ENCODE results near the gene CAMK4.

CAMK4 gene

DNA sequence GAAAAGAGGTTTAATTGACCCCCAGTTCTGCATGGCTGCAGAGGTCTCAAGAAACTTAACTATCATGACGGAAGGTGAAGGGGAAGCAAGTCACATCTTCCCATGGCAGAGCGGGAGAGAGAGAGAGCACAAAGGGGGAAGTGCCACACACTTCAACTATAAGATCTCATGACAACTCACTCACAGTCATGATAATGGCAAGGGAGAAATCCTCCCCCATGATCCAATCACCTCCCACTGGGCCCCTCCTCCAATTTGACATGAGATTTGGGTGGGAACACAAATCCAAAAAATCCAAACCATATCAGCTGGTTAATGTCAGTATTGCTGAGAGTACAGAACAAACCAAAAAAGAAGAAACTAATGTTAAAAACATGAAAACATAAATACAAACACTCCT, 168.0 kb downstream of the CAMK4 start:
- Histone ChIP-seq H3K9me3 (ENCODE audit: insufficient read depth, low read depth, low read length) (no peaks in the 10 kb centered on the region), H2AFZ (ENCODE audit: low read length) (no peak overlapping the region), H3K9ac (ENCODE audit: low read depth, low read length, poor library complexity, severe bottlenecking) (no peak overlapping the region), H3K4me3 (ENCODE audit: low read length, poor library complexity, severe bottlenecking) (no peak overlapping the region), H3K27me3 (ENCODE audit: insufficient read depth, low read length, poor library complexity, severe bottlenecking) (no peaks in the 10 kb centered on the region), H3F3A (ENCODE audit: low read depth) (no peaks in the 10 kb centered on the region), H3K36me3 (ENCODE audit: insufficient read depth, low read length) (0 out of 2 replicates have a peak, but pooled peaks cover 4% of the 10 kb centered on the region), H4K20me1 (ENCODE audit: insufficient read depth, low read length, poor library complexity, severe bottlenecking) (no peaks in the 10 kb centered on the region), H3K79me2 (ENCODE audit: insufficient read depth, low read length) (no peaks in the 10 kb centered on the region), H3K4me1 (ENCODE audit: insufficient read depth, low read length, poor library complexity, severe bottlenecking) (peaks cover 8% of the 10 kb centered on the region), H3K4me2 (ENCODE audit: low read depth, low read length, poor library complexity, severe bottlenecking) (no peak overlapping the region), H3K9me2 (replicated peaks; ENCODE audit: low read depth, low read length) (no peaks in the 10 kb centered on the region)
- TF ChIP-seq, protein P1, sequence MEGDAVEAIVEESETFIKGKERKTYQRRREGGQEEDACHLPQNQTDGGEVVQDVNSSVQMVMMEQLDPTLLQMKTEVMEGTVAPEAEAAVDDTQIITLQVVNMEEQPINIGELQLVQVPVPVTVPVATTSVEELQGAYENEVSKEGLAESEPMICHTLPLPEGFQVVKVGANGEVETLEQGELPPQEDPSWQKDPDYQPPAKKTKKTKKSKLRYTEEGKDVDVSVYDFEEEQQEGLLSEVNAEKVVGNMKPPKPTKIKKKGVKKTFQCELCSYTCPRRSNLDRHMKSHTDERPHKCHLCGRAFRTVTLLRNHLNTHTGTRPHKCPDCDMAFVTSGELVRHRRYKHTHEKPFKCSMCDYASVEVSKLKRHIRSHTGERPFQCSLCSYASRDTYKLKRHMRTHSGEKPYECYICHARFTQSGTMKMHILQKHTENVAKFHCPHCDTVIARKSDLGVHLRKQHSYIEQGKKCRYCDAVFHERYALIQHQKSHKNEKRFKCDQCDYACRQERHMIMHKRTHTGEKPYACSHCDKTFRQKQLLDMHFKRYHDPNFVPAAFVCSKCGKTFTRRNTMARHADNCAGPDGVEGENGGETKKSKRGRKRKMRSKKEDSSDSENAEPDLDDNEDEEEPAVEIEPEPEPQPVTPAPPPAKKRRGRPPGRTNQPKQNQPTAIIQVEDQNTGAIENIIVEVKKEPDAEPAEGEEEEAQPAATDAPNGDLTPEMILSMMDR (conservative IDR thresholded peaks at IDR 0.05; ENCODE audit: low read length), result no peak
- TF ChIP-seq EZH2phosphoT487 (IDR thresholded peaks at IDR 0.05; ENCODE audit: borderline replicate concordance), result no peak

DNA sequence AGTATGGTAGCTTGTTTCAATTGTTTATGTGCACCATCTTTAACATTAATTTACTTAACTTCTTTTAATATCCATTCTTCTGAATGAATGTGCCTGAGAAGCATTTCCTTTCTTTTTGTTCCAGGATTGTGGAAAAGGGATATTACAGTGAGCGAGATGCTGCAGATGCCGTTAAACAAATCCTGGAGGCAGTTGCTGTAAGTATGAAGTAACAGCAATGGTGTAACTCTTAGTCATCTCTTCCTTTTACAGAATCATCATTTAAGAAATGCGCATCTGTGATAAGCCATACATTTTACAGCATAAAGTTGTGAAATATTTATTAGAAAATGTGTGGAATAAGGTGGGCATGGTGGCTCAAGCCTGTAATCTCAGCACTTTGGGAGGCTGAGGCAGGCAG, 170.4 kb downstream of the CAMK4 start:
- no peak overlapping the region for H3K9ac ChIP-seq (ENCODE audit: low read depth, low read length, poor library complexity, severe bottlenecking)
- no peak overlapping the region for H3K4me2 ChIP-seq (ENCODE audit: low read depth, low read length, poor library complexity, severe bottlenecking)
- H3K9me3 ChIP-seq (ENCODE audit: insufficient read depth, low read depth, low read length), result no peaks in the 10 kb centered on the region
- H3K4me3 ChIP-seq (ENCODE audit: low read length, poor library complexity, severe bottlenecking), result no peak overlapping the region
- no peak for TF ChIP-seq EZH2phosphoT487 (IDR thresholded peaks at IDR 0.05; ENCODE audit: borderline replicate concordance)
- TF ChIP-seq, protein P1 (conservative IDR thresholded peaks at IDR 0.05; ENCODE audit: low read length), result no peak
- no peaks in the 10 kb centered on the region for H3F3A ChIP-seq (ENCODE audit: low read depth)
- no peaks in the 10 kb centered on the region for H3K4me1 ChIP-seq (ENCODE audit: insufficient read depth, low read length, poor library complexity, severe bottlenecking)
- no peaks in the 10 kb centered on the region for H3K27me3 ChIP-seq (ENCODE audit: insufficient read depth, low read length, poor library complexity, severe bottlenecking)
- no peaks in the 10 kb centered on the region for H3K9me2 ChIP-seq (replicated peaks; ENCODE audit: low read depth, low read length)
- H2AFZ ChIP-seq (ENCODE audit: low read length), result no peak overlapping the region
- H4K20me1 ChIP-seq (ENCODE audit: insufficient read depth, low read length, poor library complexity, severe bottlenecking), result no peaks in the 10 kb centered on the region
- no peaks in the 10 kb centered on the region for H3K79me2 ChIP-seq (ENCODE audit: insufficient read depth, low read length)
- H3K36me3 ChIP-seq (ENCODE audit: insufficient read depth, low read length), result no peaks in the 10 kb centered on the region

DNA sequence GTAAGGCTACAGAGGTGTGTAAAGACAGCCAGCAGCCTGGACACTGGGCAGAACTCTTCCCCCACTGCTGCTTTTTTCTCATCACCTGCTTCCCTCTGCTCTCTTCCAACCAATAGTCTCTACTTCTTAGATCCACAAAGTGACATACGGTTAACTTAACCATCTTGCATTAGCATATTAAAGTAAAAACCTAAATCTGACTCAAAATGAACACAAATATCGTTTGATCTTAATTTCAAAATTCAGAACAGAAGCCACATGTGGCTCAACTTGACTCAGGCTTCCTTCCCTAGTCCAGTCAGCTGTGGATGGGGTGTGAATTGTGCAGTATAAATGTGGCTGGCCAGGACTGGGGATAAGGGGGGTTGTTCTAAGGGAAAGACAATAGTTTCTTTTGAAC, 173.8 kb downstream of the CAMK4 start:
- Histone ChIP-seq H3F3A (ENCODE audit: low read depth) (no peaks in the 10 kb centered on the region), H3K9ac (ENCODE audit: low read depth, low read length, poor library complexity, severe bottlenecking) (no peak overlapping the region), H3K4me3 (ENCODE audit: low read length, poor library complexity, severe bottlenecking) (no peak overlapping the region), H3K36me3 (ENCODE audit: insufficient read depth, low read length) (no peaks in the 10 kb centered on the region), H4K20me1 (ENCODE audit: insufficient read depth, low read length, poor library complexity, severe bottlenecking) (no peaks in the 10 kb centered on the region), H3K27me3 (ENCODE audit: insufficient read depth, low read length, poor library complexity, severe bottlenecking) (no peaks in the 10 kb centered on the region), H3K9me3 (ENCODE audit: insufficient read depth, low read depth, low read length) (no peaks in the 10 kb centered on the region), H2AFZ (ENCODE audit: low read length) (no peak overlapping the region), H3K9me2 (replicated peaks; ENCODE audit: low read depth, low read length) (no peaks in the 10 kb centered on the region), H3K79me2 (ENCODE audit: insufficient read depth, low read length) (no peaks in the 10 kb centered on the region), H3K4me1 (ENCODE audit: insufficient read depth, low read length, poor library complexity, severe bottlenecking) (no peaks in the 10 kb centered on the region), H3K4me2 (ENCODE audit: low read depth, low read length, poor library complexity, severe bottlenecking) (no peak overlapping the region)
- TF ChIP-seq, protein P1 (conservative IDR thresholded peaks at IDR 0.05; ENCODE audit: low read length), result no peak
- no peak for TF ChIP-seq EZH2phosphoT487 (IDR thresholded peaks at IDR 0.05; ENCODE audit: borderline replicate concordance)
